ENCODE results near the gene MUS81. TPM values are rescaled to one million over a fixed set of nuclear protein-coding genes. Genes with fewer than 3 reads are reported as not detected.
A peak's percentile ranks its signal among the peaks of the same experiment; 100 is the strongest.

Gene MUS81
- total and polyA plus RNA-seq, 2 of the 13 experiments (the other 11 are each of a cell fraction or from before 2014, with no cell fraction given) = 25.6 to 30.2 TPM

DNA sequence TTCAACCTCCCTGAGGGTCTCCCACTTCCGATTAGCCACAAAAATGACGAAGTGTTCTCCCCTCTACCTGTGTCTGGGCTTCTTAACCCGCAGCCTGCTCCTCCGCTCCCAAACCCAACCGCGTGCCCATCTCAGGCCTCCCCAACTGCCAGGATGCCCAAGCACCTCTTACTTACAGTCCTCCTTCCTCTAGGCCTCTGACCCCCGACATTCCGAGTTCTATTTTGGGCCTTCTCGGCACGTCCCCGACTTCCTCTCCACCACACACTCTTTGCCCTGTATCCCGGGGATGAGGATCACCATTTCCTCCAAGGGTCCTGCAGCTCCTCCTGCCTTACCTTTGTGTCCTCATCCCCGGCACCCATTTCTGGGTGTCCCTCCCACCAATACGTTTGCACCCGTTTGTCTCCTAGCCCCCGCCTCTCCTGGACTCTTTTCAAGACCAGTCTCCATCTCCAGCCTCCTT is 388 bp upstream of the MUS81 start (continued):
- TF ChIP-seq, protein P1, sequence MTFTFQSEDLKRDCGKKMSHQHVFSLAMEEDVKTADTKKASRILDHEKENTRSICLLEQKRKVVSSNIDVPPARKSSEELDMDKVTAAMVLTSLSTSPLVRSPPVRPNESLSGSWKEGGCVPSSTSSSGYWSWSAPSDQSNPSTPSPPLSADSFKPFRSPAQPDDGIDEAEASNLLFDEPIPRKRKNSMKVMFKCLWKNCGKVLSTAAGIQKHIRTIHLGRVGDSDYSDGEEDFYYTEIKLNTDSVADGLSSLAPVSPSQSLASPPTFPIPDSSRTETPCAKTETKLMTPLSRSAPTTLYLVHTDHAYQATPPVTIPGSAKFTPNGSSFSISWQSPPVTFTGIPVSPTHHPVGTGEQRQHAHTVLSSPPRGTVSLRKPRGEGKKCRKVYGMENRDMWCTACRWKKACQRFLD (CRISPR knock-in tag; IDR thresholded peaks at IDR 0.05; ENCODE audit: borderline replicate concordance) = no peak
- TF ChIP-seq CEBPB (IDR thresholded peaks at IDR 0.05; ENCODE audit: borderline replicate concordance, low read depth, low read length) (no peak), HOXA3 (CRISPR knock-in tag; IDR thresholded peaks at IDR 0.05) (no peak), ZFAT (CRISPR knock-in tag; conservative IDR thresholded peaks at IDR 0.05) (no peak), BRD4 (CRISPR knock-in tag; IDR thresholded peaks at IDR 0.05) (no peak), ZNF878 (CRISPR knock-in tag; IDR thresholded peaks at IDR 0.05) (0 out of 2 replicates have a peak, but pooled peaks have one; percentile 3), NONO (IDR thresholded peaks at IDR 0.05) (no peak), NONO (CRISPR knock-in tag; conservative IDR thresholded peaks at IDR 0.05) (no peak), ZC3H4 (CRISPR knock-in tag; IDR thresholded peaks at IDR 0.05; ENCODE audit: borderline replicate concordance) (0 out of 2 replicates have a peak, but pooled peaks have one; percentile 0), ZNF451 (CRISPR knock-in tag; IDR thresholded peaks at IDR 0.05) (no peak), MIER2 (CRISPR knock-in tag; IDR thresholded peaks at IDR 0.05) (no peak), ZNF562 (CRISPR knock-in tag; IDR thresholded peaks at IDR 0.05; ENCODE audit: borderline replicate concordance) (no peak), CHD4 (IDR thresholded peaks at IDR 0.05; ENCODE audit: borderline replicate concordance, low read length) (no peak), ZNF224 (CRISPR knock-in tag; IDR thresholded peaks at IDR 0.05) (no peak), ZNF431 (CRISPR knock-in tag; IDR thresholded peaks at IDR 0.05; ENCODE audit: borderline replicate concordance, low read depth) (no peak), HNF4A (CRISPR knock-in tag; IDR thresholded peaks at IDR 0.05) (no peak), DMAP1 (CRISPR knock-in tag; IDR thresholded peaks at IDR 0.05) (no peak), ZNF839 (CRISPR knock-in tag; IDR thresholded peaks at IDR 0.05; ENCODE audit: borderline replicate concordance) (0 out of 2 replicates have a peak, but pooled peaks have one; percentile 48), ZNF136 (CRISPR knock-in tag; IDR thresholded peaks at IDR 0.05; ENCODE audit: low read depth) (peak; percentile 41; the same call in 1 of the 2 replicates), SALL2 (CRISPR knock-in tag; IDR thresholded peaks at IDR 0.05) (no peak), HOXA7 (CRISPR knock-in tag; IDR thresholded peaks at IDR 0.05) (no peak), IKZF1 (IDR thresholded peaks at IDR 0.05) (no peak)
- TF ChIP-seq, protein P2, sequence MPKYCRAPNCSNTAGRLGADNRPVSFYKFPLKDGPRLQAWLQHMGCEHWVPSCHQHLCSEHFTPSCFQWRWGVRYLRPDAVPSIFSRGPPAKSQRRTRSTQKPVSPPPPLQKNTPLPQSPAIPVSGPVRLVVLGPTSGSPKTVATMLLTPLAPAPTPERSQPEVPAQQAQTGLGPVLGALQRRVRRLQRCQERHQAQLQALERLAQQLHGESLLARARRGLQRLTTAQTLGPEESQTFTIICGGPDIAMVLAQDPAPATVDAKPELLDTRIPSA (CRISPR knock-in tag; IDR thresholded peaks at IDR 0.05; ENCODE audit: borderline replicate concordance) = peak; percentile 64; the same call in 1 of the 2 replicates
- TF ChIP-seq, protein P3, sequence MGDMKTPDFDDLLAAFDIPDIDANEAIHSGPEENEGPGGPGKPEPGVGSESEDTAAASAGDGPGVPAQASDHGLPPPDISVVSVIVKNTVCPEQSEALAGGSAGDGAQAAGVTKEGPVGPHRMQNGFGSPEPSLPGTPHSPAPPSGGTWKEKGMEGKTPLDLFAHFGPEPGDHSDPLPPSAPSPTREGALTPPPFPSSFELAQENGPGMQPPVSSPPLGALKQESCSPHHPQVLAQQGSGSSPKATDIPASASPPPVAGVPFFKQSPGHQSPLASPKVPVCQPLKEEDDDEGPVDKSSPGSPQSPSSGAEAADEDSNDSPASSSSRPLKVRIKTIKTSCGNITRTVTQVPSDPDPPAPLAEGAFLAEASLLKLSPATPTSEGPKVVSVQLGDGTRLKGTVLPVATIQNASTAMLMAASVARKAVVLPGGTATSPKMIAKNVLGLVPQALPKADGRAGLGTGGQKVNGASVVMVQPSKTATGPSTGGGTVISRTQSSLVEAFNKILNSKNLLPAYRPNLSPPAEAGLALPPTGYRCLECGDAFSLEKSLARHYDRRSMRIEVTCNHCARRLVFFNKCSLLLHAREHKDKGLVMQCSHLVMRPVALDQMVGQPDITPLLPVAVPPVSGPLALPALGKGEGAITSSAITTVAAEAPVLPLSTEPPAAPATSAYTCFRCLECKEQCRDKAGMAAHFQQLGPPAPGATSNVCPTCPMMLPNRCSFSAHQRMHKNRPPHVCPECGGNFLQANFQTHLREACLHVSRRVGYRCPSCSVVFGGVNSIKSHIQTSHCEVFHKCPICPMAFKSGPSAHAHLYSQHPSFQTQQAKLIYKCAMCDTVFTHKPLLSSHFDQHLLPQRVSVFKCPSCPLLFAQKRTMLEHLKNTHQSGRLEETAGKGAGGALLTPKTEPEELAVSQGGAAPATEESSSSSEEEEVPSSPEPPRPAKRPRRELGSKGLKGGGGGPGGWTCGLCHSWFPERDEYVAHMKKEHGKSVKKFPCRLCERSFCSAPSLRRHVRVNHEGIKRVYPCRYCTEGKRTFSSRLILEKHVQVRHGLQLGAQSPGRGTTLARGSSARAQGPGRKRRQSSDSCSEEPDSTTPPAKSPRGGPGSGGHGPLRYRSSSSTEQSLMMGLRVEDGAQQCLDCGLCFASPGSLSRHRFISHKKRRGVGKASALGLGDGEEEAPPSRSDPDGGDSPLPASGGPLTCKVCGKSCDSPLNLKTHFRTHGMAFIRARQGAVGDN (CRISPR knock-in tag; IDR thresholded peaks at IDR 0.05) = peak; percentile 61
- TF ChIP-seq, protein P4, sequence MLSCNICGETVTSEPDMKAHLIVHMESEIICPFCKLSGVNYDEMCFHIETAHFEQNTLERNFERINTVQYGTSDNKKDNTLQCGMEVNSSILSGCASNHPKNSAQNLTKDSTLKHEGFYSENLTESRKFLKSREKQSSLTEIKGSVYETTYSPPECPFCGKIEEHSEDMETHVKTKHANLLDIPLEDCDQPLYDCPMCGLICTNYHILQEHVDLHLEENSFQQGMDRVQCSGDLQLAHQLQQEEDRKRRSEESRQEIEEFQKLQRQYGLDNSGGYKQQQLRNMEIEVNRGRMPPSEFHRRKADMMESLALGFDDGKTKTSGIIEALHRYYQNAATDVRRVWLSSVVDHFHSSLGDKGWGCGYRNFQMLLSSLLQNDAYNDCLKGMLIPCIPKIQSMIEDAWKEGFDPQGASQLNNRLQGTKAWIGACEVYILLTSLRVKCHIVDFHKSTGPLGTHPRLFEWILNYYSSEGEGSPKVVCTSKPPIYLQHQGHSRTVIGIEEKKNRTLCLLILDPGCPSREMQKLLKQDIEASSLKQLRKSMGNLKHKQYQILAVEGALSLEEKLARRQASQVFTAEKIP (CRISPR knock-in tag; IDR thresholded peaks at IDR 0.05; ENCODE audit: borderline replicate concordance) = no peak

Measured in HepG2 (cell line).